Measurements from ENCODE around the gene PLIN5.
A peak's percentile ranks its signal among the peaks of the same experiment; 100 is the strongest.

The PLIN5 gene, protein sequence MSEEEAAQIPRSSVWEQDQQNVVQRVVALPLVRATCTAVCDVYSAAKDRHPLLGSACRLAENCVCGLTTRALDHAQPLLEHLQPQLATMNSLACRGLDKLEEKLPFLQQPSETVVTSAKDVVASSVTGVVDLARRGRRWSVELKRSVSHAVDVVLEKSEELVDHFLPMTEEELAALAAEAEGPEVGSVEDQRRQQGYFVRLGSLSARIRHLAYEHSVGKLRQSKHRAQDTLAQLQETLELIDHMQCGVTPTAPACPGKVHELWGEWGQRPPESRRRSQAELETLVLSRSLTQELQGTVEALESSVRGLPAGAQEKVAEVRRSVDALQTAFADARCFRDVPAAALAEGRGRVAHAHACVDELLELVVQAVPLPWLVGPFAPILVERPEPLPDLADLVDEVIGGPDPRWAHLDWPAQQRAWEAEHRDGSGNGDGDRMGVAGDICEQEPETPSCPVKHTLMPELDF

DNA sequence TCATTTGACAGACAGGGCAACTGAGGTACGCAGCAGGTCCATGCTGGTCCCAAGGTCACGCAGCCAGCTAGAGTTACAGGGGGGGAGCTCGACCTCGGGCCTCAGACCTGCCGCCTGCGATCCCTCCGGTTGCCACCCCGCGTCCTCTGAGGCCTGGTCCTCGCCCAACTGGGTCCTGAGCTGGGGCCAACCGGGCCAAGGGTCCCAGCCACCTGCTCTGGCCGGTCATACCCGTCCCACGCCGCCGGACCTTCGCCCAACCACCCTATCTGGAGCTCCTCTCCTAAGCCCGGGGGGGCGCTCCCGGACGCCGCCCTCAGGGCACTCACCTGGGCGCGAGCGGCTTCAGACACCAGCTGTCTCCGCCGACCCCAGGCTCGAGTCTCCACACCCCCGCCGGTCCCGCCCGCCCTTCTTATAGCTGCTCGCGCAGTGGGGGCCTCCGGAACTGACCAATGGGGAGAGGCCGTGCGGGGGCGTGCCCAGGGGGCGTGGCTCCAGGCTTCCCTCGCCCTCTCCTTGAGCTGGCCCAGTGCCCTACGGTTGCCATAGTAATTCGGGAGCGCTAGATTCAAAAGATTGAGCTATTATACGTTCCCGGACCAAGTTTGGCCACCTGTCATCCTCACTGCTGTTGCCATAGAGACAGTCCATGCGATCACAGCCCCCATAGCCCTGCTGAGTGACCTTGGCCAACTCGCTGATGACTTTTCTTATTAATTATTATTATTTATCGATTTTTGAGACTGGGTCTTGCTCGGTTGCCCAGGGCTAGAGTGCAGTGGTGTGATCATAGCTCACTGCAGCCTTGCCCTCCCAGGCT, at the start of gene PLIN5:
PLIN5 (minus strand) TSS at position 389 of the 823 bp plus-strand sequence. CDS start 1,150 bp downstream, outside the sequence.
- peaks cover 5% of the 10 kb centered on the region for H3K4me1 Mint-ChIP-seq
- no peaks in the 10 kb centered on the region for H3K9me3 Mint-ChIP-seq
- ATAC-seq (ENCODE audit: low read depth) (peak; percentile 73), DNase-seq (ENCODE audit: low spot score in 2 of 2) (peak in 1 of 2 donors; percentile 47)
- no peaks in the 10 kb centered on the region for H3K36me3 Mint-ChIP-seq
- H3K27me3 Mint-ChIP-seq, result peaks cover 22% of the 10 kb centered on the region
- H3K27ac Mint-ChIP-seq, result no peak within 1 kb of the TSS
- peak within 1 kb of the TSS; percentile 37 for H3K4me3 Mint-ChIP-seq

DNA sequence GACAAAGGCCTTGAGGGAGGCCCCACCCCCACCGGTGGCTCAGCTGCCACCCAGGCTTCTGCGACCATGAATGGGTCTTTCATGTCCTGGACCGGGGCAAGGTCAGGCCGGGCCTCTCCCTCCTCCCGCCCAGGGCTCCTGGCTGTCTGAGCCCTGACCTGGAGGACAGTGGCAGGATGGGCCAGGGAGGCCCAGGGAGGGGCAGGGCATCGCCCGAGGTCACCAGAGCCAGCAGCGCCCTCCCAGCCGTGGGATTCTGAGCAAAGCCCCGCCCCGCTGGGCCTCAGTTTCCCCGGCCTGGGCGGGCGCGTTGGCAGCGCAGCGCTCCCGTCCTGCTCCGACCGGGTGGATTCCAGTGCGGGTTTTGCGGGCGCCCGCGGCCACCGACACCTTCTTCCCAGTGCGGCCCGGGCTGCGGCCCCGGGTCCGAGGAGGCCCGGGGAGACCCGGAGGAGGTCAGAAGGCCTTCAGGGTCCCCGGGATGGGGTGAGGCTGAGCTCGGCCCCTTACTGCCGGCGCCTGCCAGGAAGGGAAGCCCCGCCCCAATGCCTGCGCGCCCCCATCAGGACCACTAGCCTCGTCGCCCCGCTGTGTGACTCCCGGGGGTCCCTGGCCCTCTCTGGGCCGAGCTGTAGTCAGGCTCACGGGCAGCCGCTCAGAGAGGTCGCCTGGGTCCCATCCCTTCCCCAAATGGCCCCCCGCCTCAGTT, 49.1 kb upstream of the PLIN5 start:
- Mint-ChIP-seq H3K27me3 (peaks cover 27% of the 10 kb centered on the region), H3K4me3 (no peak overlapping the region), H3K9me3 (no peaks in the 10 kb centered on the region), H3K4me1 (peaks cover 9% of the 10 kb centered on the region), H3K36me3 (no peaks in the 10 kb centered on the region), H3K27ac (no peak overlapping the region)
- ATAC-seq (ENCODE audit: low read depth) (no peak), DNase-seq (ENCODE audit: low spot score in 2 of 2) (no peak)

DNA sequence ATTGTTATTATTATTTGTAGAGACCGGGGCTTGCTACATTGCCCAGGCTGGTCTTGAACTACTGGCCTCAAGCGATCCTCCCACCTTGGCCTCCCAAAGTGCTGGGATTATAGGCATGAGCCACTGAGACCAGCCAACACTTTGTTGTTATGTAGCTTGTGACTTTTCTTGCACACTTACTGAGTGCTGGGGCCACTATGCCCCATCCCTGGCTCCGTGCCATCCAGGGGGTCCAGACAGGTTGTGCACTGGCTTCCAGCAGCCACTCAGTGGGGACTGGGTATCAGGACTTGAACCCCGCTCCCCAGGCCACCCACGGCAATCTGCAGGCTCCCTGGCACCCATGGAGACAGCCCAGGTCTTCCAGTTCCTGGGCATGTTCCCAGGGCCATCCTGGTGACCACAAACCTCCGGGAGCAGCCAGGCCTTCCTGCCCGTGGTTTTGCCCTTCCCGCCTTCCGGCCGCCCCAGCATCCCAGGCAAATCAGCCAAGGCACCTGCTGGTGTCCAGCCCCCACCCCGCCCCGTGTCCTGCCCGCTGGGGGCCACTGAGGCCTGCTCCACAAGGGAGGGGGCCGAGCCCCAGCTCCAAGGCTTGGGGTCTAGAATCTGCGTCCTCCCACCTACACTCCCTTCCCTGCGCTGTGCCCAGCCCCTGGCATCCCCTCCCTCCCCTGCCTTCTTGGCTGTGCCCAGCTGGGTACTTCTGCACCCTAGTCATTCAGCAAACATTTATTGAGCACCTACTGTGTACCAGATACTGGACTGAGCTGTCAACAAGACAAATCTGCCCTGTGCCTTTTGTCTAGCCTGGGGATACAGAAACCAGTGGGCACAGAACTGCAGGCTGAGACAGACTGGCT, 48.2 kb upstream of the PLIN5 start:
- ATAC-seq (ENCODE audit: low read depth) (no peak), DNase-seq (ENCODE audit: low spot score in 2 of 2) (no peak)
- H3K9me3 Mint-ChIP-seq, result no peaks in the 10 kb centered on the region
- H3K4me3 Mint-ChIP-seq, result peak overlapping the region; percentile 21
- H3K4me1 Mint-ChIP-seq, result peaks cover 9% of the 10 kb centered on the region
- H3K27me3 Mint-ChIP-seq, result peaks cover 31% of the 10 kb centered on the region
- no peak overlapping the region for H3K27ac Mint-ChIP-seq
- no peaks in the 10 kb centered on the region for H3K36me3 Mint-ChIP-seq

DNA sequence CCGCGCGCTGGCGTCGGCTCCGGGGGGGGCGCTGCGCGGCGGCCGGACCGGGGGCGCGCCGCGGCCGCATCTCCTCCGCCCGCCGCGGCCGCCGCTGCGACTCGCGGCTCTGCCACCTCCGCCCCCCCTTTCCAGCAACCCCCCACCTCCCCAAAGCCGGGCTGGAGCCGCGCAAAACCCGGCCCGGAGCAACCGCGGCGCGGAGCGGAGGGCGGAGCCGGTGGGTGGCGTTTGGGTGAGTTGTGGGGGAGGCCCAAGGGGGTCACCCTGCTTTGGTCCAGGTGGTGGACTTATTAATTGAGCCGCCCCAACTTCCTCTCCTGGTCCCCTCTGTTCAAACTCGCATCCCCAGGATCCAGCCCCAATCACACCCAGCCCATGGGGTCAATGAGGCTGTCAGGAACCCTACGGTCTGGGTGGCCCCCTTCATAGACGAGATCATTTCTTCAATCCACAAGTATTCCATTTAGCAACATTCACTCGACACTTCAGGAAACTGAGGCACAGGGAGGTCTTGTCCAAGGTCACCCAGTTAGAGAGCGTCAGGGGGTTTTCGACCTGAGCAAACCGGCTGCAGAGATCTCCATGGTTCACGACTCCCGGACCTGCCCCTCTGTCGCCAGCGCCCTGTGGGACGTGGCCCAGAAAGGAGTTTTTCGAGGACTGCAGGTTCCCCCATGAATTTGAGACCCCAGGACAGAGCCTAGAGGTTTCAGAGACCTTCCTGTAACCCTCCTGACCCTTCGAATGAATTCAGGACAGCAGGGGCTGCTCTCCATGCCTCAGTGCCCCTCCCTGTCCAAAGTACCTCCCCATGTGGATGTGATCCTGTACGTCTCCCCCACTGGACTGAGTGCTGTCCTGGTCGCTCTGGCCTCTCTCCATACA, 46.9 kb upstream of the PLIN5 start:
- peaks cover 9% of the 10 kb centered on the region for H3K4me1 Mint-ChIP-seq
- no peak overlapping the region for H3K27ac Mint-ChIP-seq
- DNase-seq (ENCODE audit: low spot score in 2 of 2) (no peak), ATAC-seq (ENCODE audit: low read depth) (no peak)
- H3K36me3 Mint-ChIP-seq, result no peaks in the 10 kb centered on the region
- H3K27me3 Mint-ChIP-seq, result peaks cover 26% of the 10 kb centered on the region
- H3K9me3 Mint-ChIP-seq, result no peaks in the 10 kb centered on the region
- H3K4me3 Mint-ChIP-seq, result peak overlapping the region; percentile 56

DNA sequence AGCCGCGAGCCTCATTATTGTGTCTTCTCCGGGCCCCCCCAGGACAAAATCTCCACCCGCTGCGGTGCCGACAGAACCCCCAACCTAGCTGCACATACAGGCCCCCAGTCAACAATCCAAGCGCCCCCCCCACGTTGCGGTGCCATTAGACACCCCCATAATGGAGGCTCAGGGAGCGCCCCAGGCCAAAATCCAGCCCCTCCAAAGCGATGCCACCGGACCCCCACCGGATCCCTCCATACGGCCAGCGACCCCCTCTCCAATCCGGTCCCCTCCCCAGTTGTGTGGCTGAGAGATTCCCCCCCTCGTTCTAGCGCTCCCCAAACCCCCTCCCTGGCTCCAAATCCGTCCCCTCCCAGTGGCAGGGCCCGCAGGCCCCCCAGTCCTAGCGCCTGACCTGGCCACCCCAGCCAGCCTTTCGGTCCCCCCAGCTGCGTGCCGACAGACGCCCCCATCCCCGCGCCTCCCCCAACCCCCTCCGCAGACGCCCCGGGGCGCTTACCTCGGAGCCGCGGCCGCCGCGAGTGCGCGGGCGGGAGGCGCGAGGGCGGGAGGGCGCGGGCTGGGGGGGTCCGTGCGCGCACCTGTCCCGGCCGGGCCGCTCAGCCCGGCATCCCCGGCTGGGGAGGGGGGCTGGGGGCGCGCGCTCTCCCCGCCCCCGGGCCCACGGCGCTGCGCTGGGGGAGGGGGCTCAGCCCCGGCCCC, 46.1 kb upstream of the PLIN5 start:
- Mint-ChIP-seq H3K27me3 (peaks cover 27% of the 10 kb centered on the region), H3K4me1 (peaks cover 9% of the 10 kb centered on the region)

DNA sequence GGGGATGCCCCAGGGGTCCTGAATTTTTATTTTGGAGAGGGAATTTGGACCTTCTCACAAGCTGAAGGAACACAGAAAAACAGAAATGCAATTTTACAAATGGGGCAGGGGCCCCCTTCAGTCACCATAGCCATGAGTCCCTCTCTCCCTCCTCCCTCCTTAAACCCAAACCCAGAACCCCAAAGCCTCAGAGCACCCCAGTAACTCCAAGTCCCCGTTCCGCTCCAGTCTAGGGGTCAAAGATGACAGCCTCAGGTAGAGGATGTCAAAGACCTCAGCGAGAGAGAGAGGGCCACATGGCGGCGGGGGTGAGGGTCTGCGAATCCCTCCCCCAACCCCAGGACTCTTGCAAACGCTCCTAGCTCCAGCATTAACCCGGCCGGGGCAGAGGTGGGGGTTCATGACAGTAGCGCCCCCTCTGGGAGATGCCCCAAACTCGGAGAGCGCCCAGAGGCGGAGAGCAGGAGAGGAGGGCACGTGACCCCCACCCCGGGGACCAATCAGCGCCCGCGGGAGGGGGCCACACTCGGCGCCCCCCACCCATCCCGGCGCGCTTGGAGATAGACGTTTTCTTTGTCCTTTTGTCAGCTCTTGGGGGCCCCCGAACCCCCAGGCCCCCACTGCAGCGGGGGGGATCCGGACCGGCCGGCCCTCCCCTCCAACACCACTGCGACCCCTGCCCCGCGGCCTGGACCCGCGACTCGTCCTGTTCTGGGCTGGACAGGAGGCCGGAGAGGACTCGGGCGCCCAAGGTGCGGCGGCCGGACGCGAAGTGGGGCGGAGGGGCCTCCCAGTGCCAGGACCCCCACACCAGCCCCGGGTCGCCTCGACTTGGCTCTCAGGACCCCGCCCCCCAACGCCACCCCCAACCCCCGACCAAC, 45.2 kb upstream of the PLIN5 start:
- H3K9me3 Mint-ChIP-seq, result no peaks in the 10 kb centered on the region
- peaks cover 12% of the 10 kb centered on the region for H3K4me1 Mint-ChIP-seq
- peaks cover 25% of the 10 kb centered on the region for H3K27me3 Mint-ChIP-seq
- no peak overlapping the region for H3K4me3 Mint-ChIP-seq
- H3K27ac Mint-ChIP-seq, result no peak overlapping the region
- DNase-seq (ENCODE audit: low spot score in 2 of 2), result no peak
- ATAC-seq (ENCODE audit: low read depth), result no peak
- no peaks in the 10 kb centered on the region for H3K36me3 Mint-ChIP-seq

More for the DNA sequence above, 46.1 kb upstream of the PLIN5 start:
- Mint-ChIP-seq H3K9me3 (no peaks in the 10 kb centered on the region), H3K27ac (no peak overlapping the region), H3K4me3 (no peak overlapping the region), H3K36me3 (no peaks in the 10 kb centered on the region)
- DNase-seq (ENCODE audit: low spot score in 2 of 2) (no peak), ATAC-seq (ENCODE audit: low read depth) (peak; percentile 17)

DNA sequence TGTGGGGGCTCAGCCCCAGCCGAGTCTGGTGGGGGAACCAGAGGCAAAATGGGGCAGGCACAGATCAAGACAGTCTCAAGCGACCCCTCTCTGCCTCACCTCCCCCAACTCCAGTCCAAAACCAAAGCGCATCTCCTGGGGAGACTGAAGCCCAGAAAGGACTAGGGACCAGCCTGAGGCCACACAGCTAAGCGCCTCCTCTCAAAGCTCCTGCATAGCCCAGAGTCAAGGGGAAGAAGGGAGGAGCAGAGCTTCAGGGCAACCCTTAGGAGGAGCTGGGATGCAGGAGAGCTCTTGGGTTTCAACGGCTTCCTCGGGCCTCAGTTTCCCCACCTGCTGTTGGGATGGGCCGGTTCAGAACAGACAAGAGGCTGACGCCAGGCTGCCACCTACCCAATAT, 44.4 kb upstream of the PLIN5 start:
- Mint-ChIP-seq H3K9me3 (no peaks in the 10 kb centered on the region), H3K36me3 (no peaks in the 10 kb centered on the region), H3K4me1 (peaks cover 12% of the 10 kb centered on the region), H3K27ac (no peak overlapping the region), H3K27me3 (peaks cover 23% of the 10 kb centered on the region), H3K4me3 (no peak overlapping the region)
- ATAC-seq (ENCODE audit: low read depth) (no peak), DNase-seq (ENCODE audit: low spot score in 2 of 2) (no peak)

DNA sequence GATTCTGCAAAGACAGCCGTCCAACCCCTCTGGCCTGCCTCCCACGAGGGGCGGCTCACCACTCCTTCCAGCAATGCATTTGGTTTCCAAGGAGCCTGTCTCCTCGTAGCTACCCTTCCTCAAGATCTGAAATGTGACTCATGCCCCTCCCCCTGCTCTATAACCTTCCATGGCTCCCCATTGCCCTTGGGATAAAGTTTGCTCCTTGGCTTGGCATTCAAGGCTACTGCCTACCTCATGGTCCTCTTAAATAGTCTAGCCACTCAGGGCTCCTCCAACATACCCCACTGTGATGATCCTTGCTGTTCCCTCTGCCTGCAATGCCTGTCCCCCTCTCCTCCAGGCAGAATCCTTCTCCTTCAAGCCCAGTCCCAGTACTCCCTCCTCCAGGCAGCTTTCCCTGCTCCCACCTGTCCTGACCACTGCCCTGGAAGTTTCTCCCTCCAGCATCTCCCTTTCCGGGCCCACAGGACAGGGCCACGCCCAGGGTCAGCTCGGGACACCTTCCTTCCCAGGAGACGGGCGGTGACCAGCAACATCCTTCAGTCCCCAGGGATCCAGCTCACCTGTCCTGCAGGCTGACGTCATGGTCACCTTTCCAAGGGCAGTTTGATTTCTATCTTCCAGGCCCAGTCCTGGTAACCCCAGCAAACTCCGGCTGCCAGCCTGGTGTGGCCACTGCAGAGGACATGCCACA, 43.7 kb upstream of the PLIN5 start:
- Mint-ChIP-seq H3K4me3 (no peak overlapping the region), H3K4me1 (peaks cover 12% of the 10 kb centered on the region), H3K9me3 (no peaks in the 10 kb centered on the region), H3K27ac (no peak overlapping the region), H3K36me3 (no peaks in the 10 kb centered on the region), H3K27me3 (peaks cover 24% of the 10 kb centered on the region)
- no peak for ATAC-seq (ENCODE audit: low read depth)
- no peak for DNase-seq (ENCODE audit: low spot score in 2 of 2)

DNA sequence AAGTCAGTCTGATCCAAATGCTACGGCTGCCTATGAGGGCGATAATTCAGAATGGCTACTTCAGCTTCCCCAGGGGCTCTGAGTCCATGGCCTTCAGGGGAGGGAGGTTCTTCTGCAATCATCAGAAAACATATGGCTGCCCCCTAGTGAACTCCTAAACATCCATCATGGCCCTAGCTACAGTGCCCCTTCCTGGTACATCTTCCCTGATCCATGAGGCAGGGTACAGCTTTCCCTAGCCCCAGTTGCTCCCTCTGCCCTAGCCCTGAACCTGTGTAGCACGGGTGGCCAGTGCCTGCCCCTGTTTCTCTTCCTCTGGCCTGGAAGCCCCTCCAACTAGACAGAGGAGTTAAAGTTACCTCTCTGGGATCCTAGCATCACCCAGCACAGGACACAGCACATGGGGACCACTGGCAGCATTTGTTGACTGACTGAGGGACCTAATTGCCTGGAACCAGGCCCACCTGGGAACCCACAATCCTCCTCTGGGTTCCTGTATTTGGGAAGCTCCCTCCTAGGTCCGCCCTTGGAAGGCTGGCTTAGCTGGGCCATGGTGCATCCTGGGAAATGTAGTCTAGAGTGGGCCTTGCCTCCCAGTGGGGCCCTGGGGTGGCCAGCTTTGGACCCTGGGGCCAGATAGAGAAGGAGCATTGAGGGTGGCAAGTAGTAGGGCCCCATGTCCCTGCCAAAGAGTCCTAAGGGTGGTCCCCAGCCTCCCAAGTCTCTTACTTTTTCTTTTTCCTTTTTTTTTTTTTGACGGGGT, 42.2 kb upstream of the PLIN5 start:
- no peaks in the 10 kb centered on the region for H3K36me3 Mint-ChIP-seq
- H3K4me3 Mint-ChIP-seq, result no peak overlapping the region
- peaks cover 7% of the 10 kb centered on the region for H3K4me1 Mint-ChIP-seq
- H3K27me3 Mint-ChIP-seq, result peaks cover 21% of the 10 kb centered on the region
- DNase-seq (ENCODE audit: low spot score in 2 of 2) (no peak), ATAC-seq (ENCODE audit: low read depth) (no peak)
- H3K27ac Mint-ChIP-seq, result no peak overlapping the region
- no peaks in the 10 kb centered on the region for H3K9me3 Mint-ChIP-seq

DNA sequence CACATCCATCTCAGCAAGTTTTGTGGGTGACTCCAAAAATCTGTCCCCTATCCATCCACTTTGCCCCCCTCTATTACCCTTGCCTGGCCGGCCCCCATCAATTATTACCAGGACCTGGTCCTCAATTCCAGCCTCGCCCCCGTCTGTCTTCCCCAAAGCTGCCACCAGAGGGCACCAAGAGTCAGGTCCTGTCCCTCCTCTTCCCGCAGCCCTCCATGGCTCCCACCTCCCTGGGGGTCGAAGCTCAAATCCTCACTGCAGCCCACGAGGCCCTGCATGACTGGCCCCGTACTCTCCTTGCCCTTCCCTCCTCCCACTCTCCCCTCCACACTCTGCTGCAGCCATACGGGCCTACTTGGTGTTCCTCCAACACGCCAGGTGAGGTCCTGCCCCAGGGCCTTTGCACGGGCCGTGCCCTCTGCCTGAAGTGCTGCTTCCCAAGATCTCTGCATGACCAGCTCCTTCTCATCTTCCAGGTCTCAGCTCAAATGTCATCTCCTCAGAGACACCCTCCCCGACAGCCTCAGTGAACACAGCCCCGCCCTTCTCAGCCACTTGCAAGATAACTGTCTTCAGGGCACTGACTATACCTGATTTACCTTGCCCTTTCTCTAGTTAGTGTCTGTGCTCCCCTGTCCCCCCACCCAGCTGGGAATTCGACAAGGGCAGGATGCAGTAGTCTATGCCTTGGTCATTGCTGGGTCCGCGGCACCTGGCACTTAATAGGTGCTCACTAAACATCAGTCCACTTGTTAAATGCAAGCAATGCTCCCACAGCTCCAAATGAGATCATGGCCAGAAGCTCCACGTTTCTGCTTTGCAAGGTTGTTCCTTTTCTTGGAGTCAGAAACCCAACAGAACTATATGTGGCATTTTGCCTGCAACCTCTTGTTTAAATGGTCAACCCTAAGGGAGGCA, 41.3 kb upstream of the PLIN5 start:
- Mint-ChIP-seq H3K27me3 (peaks cover 17% of the 10 kb centered on the region), H3K27ac (no peak overlapping the region), H3K4me1 (peaks cover 3% of the 10 kb centered on the region), H3K4me3 (no peak overlapping the region), H3K9me3 (no peaks in the 10 kb centered on the region), H3K36me3 (no peaks in the 10 kb centered on the region)
- DNase-seq (ENCODE audit: low spot score in 2 of 2) (peak; percentile 69 to 80), ATAC-seq (ENCODE audit: low read depth) (peak; percentile 46)
